Measurements from ENCODE around the gene NECTIN3. TPM values are rescaled to one million over a fixed set of nuclear protein-coding genes. Genes with fewer than 3 reads are reported as not detected.
A peak's percentile ranks its signal among the peaks of the same experiment; 100 is the strongest.

NECTIN3 gene
- polyA plus RNA-seq, 1 experiment = 98.3 TPM

DNA sequence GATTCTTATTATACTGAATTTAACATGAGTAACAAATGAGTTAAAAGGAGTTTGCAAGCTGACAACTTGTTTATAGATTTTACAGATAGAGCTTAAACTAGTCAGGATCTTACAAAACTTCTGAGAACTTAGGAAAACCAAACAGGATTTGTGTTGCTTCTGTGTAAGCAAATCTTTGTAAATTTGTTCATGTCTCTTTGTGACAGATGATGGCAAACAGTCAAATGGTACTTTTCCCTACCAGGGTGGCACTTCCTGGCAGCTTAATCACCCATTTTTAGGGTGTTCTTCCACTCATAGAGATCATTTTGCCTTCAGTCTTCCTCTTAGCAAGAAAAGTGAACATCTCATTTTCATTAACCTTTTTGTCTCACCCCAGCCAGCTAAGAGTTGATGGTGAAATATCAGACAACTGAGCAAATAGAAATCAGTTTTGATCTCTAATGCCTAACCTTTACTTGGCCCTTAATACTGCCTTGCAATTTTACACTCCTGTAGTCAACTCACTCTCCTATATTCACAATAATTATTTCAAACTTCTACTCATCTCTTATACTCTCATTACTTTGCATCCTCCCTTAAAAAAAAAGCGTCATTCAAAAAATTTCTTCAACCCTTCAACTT lies 23.7 kb upstream of the NECTIN3 start:
- ChIA-PET POLR2A (no interaction called here), CTCF (no interaction called here)
- Histone ChIP-seq H3K9me3 (ENCODE audit: control insufficient read depth, insufficient read depth, low read length) (no peaks in the 10 kb centered on the region), H3K27ac (ENCODE audit: low read depth, low read length) (no peak overlapping the region), H3K27me3 (ENCODE audit: control insufficient read depth, insufficient read depth, low read length) (no peaks in the 10 kb centered on the region), H3K4me3 (ENCODE audit: low read depth, low read length) (no peak overlapping the region)
- TF ChIP-seq, protein P1, sequence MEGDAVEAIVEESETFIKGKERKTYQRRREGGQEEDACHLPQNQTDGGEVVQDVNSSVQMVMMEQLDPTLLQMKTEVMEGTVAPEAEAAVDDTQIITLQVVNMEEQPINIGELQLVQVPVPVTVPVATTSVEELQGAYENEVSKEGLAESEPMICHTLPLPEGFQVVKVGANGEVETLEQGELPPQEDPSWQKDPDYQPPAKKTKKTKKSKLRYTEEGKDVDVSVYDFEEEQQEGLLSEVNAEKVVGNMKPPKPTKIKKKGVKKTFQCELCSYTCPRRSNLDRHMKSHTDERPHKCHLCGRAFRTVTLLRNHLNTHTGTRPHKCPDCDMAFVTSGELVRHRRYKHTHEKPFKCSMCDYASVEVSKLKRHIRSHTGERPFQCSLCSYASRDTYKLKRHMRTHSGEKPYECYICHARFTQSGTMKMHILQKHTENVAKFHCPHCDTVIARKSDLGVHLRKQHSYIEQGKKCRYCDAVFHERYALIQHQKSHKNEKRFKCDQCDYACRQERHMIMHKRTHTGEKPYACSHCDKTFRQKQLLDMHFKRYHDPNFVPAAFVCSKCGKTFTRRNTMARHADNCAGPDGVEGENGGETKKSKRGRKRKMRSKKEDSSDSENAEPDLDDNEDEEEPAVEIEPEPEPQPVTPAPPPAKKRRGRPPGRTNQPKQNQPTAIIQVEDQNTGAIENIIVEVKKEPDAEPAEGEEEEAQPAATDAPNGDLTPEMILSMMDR (IDR thresholded peaks at IDR 0.05; ENCODE audit: low read depth, low read length) = no peak
- no peak for DNase-seq (ENCODE audit: low read depth, low spot score)

DNA sequence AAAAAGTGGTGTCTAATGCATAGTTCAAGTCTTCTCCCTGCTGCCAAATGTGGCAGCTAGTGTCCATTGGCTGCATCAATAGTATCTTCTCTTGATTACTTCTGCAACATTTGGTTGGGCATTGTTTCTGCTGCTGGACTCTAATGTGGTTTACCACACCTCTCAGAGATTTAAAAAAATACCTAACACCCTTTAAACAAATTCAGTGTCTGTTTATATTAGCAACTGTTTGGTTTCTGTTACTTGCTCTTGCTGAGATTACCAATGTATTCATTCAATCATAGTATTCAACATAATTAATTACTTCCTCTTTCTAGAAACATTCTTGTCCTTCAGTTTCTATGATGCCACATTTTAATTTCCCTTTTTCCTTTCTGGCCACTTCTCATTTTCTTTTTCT lies 20.3 kb upstream of the NECTIN3 start:
- no peaks in the 10 kb centered on the region for H3K27me3 ChIP-seq (ENCODE audit: control insufficient read depth, insufficient read depth, low read length)
- no peak overlapping the region for H3K4me3 ChIP-seq (ENCODE audit: low read depth, low read length)
- CTCF ChIA-PET = no interaction called here
- no peak overlapping the region for H3K27ac ChIP-seq (ENCODE audit: low read depth, low read length)
- TF ChIP-seq, protein P1 (IDR thresholded peaks at IDR 0.05; ENCODE audit: low read depth, low read length) = no peak
- no peak for DNase-seq (ENCODE audit: low read depth, low spot score)
- H3K9me3 ChIP-seq (ENCODE audit: control insufficient read depth, insufficient read depth, low read length) = no peaks in the 10 kb centered on the region
- POLR2A ChIA-PET = no interaction called here

DNA sequence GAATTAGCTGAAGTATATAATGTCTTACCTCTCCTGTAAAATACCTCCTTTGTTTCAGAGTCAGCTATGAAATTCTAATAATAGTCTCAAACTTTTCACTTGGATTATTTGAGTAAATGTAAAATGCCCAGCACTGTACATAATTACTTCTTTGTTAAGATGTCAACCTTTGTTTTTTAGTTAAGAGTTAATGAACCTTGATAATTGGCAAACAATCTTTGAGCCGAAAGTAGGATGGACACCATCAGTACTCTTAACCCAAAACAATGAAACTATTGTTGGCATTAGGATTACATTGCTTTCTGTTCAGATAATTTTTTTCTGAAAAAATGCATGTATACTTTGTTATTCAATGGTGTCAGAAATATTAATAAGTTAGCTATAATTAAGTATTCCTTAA lies 3.0 kb upstream of the NECTIN3 start:
- no peak overlapping the region for H3K27ac ChIP-seq (ENCODE audit: low read depth, low read length)
- H3K9me3 ChIP-seq (ENCODE audit: control insufficient read depth, insufficient read depth, low read length) = no peaks in the 10 kb centered on the region
- TF ChIP-seq, protein P1 (IDR thresholded peaks at IDR 0.05; ENCODE audit: low read depth, low read length) = no peak
- DNase-seq (ENCODE audit: low read depth, low spot score) = no peak
- H3K27me3 ChIP-seq (ENCODE audit: control insufficient read depth, insufficient read depth, low read length) = no peaks in the 10 kb centered on the region
- ChIA-PET POLR2A (interaction anchor here (0.6 kb wide), 1 partner anchor 16 kb away, joined by 6 read pairs; no protein-coding TSS in a partner anchor), CTCF (interaction anchor here (3.6 kb wide), 1 partner anchor 12 kb away, joined by 13 read pairs; no protein-coding TSS in a partner anchor)
- no peak overlapping the region for H3K4me3 ChIP-seq (ENCODE audit: low read depth, low read length)

DNA sequence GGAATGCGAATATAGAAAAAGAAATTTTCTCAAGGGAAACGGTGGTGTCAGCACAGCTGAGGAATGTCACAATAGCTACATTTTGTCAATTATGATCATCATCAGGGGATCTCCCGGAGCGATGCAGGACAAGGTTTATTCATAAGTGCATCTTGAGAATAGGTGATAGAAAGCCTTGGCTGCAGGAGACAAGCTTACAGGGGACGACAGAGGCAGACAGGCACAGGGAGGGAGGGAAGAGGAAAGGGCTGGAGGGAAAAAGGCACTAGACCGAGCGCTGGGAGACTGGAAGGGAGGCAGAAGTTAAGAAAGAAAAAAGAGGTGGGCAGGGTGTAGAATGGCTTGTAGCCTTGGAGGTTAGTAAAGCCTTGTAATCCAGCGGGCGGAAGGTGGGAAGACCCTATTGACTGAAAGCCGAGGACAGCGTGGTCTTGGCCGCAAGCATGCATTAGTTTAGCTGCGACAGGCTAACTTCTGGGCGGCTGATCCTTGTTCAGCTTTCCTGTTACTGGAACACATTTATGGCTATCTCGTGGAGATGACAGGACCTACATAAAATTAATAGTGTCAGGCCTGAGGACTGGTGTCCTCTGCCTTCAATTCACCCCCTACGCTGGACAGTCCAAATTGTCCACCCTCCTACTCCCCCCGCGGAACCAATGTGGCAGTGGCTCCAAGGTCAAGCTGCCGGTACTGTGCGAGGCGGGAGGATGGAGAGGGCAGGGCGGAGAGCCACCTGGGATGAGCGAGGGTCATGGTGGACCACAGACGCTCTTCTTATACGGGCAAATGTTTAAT lies 1.4 kb upstream of the NECTIN3 start:
- TF ChIP-seq, protein P1 (IDR thresholded peaks at IDR 0.05; ENCODE audit: low read depth, low read length) = no peak
- no peaks in the 10 kb centered on the region for H3K9me3 ChIP-seq (ENCODE audit: control insufficient read depth, insufficient read depth, low read length)
- peak overlapping the region; percentile 93 for H3K4me3 ChIP-seq (ENCODE audit: low read depth, low read length)
- H3K27ac ChIP-seq (ENCODE audit: low read depth, low read length) = peak overlapping the region; percentile 94
- H3K27me3 ChIP-seq (ENCODE audit: control insufficient read depth, insufficient read depth, low read length) = no peaks in the 10 kb centered on the region
- no peak for DNase-seq (ENCODE audit: low read depth, low spot score)
- ChIA-PET CTCF (interaction anchor here (3.6 kb wide), 1 partner anchor 10 kb away, joined by 13 read pairs; no protein-coding TSS in a partner anchor), POLR2A (interaction anchor here (1.2 to 2.5 kb wide), 3 partner anchors 10 to 543 kb away, joined by 7 to 11 read pairs (median 10); no protein-coding TSS in a partner anchor)
